Endothelial cell of coronary artery (primary cell): ENCODE results near the gene ZMYM2. TPM values are rescaled to one million over a fixed set of nuclear protein-coding genes. Genes with fewer than 3 reads are reported as not detected.

Experiments used
- total RNA-seq: library from RNA; depleted of rRNA; stranded (reverse); fragments of >200 nt; gene quantifications from 2 replicates; pipeline ENCODE4 v1.2.3, GENCODE V29; 2014

The ZMYM2 gene
- total RNA-seq = 42.3 and 57.6 TPM in 2 replicates

DNA sequence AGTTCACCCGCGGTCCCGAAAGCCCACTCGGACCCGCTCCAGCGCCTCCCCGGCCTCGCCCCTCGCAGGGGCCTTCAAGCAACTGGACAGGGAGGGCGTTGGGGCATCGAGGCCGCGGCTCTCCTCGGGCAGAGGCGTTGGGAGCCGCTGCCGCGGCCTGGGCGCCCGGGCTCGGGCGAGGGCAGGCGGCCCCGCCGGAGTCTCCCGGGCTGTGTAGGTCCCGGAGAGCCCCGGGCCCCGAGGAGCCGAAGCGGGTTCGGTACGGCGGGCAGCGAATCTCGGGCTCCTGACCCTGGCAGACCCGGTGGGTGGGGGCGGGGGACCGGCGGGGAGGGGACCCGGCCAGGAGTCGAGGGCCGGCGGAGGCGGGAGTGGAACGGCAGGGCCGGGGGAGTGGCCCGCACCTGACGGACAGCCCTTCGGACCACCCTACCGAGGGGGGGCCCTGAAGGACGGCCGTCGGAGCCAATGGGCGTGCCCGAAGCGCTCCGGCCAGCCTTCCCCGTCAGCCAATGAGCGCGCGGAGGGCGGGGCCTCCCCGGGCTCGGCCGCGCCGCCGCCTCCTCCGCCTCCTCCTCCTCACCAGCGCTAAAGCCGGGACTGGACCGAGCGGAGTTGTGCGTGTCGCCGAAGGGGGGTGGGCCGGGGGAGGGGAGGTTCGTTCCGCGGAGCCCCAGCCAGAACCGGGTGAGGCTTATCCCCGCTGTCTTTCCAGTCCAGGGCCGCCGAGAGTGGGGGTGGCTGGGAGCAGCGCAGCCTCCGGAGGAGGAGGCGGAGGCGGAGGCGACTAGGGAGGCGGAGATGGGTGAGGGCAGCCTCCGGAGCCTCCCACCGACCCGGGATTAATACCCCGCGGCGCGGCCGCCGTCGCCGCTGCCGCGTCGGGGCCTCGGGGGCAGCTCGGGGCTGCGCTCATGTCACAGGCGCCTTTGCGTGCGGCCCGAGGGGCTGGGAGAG lies at the start of gene ZMYM2:
ZMYM2 (plus strand) TSS at position 573 of the 957 bp plus-strand sequence. CDS start 34,346 bp downstream, outside the sequence.

Other genes starting within 250 kb of the ZMYM2 start
- 59.0 and 63.8 TPM in 2 replicates for gene PSPC1, start 175.8 kb upstream of the ZMYM2 start, total RNA-seq
- gene ZMYM5, start 95.1 kb upstream of the ZMYM2 start, total RNA-seq = 9.4 and 11.4 TPM in 2 replicates
- under 0.01 and 0.28 TPM in 2 replicates for gene GJA3, start 202.3 kb downstream of the ZMYM2 start, total RNA-seq
- gene GJB2, start 234.2 kb downstream of the ZMYM2 start, total RNA-seq = not detected in 2 replicates